Activated naive CD4-positive, alpha-beta T cell treated with anti-CD3 and anti-CD28 coated beads, Interleukin-2, amount 50 U/mL, for 24 hours (primary cell): ENCODE results near the gene PNPLA8.

ENCODE experiments used
- H3K27ac Mint-ChIP-seq: one replicate; pipeline ENCODE4 v1.8.0; 2021; ENCODE audit warnings: mild to moderate bottlenecking, mixed read lengths
- H3K27me3 Mint-ChIP-seq: one replicate; pipeline ENCODE4 v1.8.0; 2021; ENCODE audit warnings: mixed read lengths
- H3K36me3 Mint-ChIP-seq: one replicate; pipeline ENCODE4 v1.8.0; 2021; ENCODE audit warnings: mixed read lengths
- H3K4me1 Mint-ChIP-seq: one replicate; pipeline ENCODE4 v1.8.0; 2021; ENCODE audit warnings: mixed read lengths
- H3K4me3 Mint-ChIP-seq: one replicate; pipeline ENCODE4 v1.8.0; 2021; ENCODE audit warnings: mild to moderate bottlenecking, mixed read lengths
- H3K9me3 Mint-ChIP-seq: one replicate; pipeline ENCODE4 v1.8.0; 2021; ENCODE audit warnings: mixed read lengths

The PNPLA8 gene

GRCh38 chr7:108464743-108465142 lies 61.2 kb downstream of the PNPLA8 start:
- Mint-ChIP-seq H3K9me3 (peaks cover 3% of the 10 kb centered on the region), H3K27ac (no peak overlapping the region), H3K4me1 (peaks cover 70% of the 10 kb centered on the region), H3K36me3 (no peaks in the 10 kb centered on the region), H3K27me3 (no peaks in the 10 kb centered on the region), H3K4me3 (no peak overlapping the region)

- no peaks in the 10 kb centered on the region for H3K36me3 Mint-ChIP-seq
- peaks cover 67% of the 10 kb centered on the region for H3K4me1 Mint-ChIP-seq
- peaks cover 1% of the 10 kb centered on the region for H3K27me3 Mint-ChIP-seq
These were observed 62.3 kb downstream of the PNPLA8 start for GRCh38 chr7:108463613-108464012.

GRCh38 chr7:108461840-108462239 lies 64.1 kb downstream of the PNPLA8 start:
- Mint-ChIP-seq H3K4me1 (peaks cover 70% of the 10 kb centered on the region), H3K9me3 (peaks cover 3% of the 10 kb centered on the region), H3K36me3 (no peaks in the 10 kb centered on the region), H3K27me3 (peaks cover 16% of the 10 kb centered on the region), H3K27ac (peak overlapping the region; percentile 68), H3K4me3 (no peak overlapping the region)

More at GRCh38 chr7:108463613-108464012, 62.3 kb downstream of the PNPLA8 start:
- H3K27ac Mint-ChIP-seq = peak overlapping the region; percentile 13
- peaks cover 3% of the 10 kb centered on the region for H3K9me3 Mint-ChIP-seq
- peak overlapping the region; percentile 30 for H3K4me3 Mint-ChIP-seq

- Mint-ChIP-seq H3K27ac (no peak overlapping the region), H3K36me3 (no peaks in the 10 kb centered on the region), H3K4me3 (no peak overlapping the region), H3K27me3 (peaks cover 16% of the 10 kb centered on the region), H3K9me3 (peaks cover 3% of the 10 kb centered on the region), H3K4me1 (peaks cover 67% of the 10 kb centered on the region)
These were observed 65.0 kb downstream of the PNPLA8 start for GRCh38 chr7:108460964-108461363.

- no peak overlapping the region for H3K4me3 Mint-ChIP-seq
- H3K27ac Mint-ChIP-seq = no peak overlapping the region
- H3K27me3 Mint-ChIP-seq = peaks cover 16% of the 10 kb centered on the region
- H3K4me1 Mint-ChIP-seq = peaks cover 58% of the 10 kb centered on the region
- H3K36me3 Mint-ChIP-seq = no peaks in the 10 kb centered on the region
- peaks cover 3% of the 10 kb centered on the region for H3K9me3 Mint-ChIP-seq
These were observed 65.9 kb downstream of the PNPLA8 start for GRCh38 chr7:108459922-108460551.

GRCh38 chr7:108457871-108458270 lies 68.1 kb downstream of the PNPLA8 start:
- Mint-ChIP-seq H3K27me3 (peaks cover 20% of the 10 kb centered on the region), H3K4me3 (peak overlapping the region; percentile 61), H3K27ac (peak overlapping the region; percentile 2), H3K9me3 (peaks cover 3% of the 10 kb centered on the region), H3K4me1 (peaks cover 41% of the 10 kb centered on the region), H3K36me3 (no peaks in the 10 kb centered on the region)

- Mint-ChIP-seq H3K4me1 (peaks cover 32% of the 10 kb centered on the region), H3K36me3 (no peaks in the 10 kb centered on the region), H3K27me3 (peaks cover 23% of the 10 kb centered on the region), H3K27ac (no peak overlapping the region), H3K4me3 (peak overlapping the region; percentile 61), H3K9me3 (peaks cover 3% of the 10 kb centered on the region)
These were observed 68.9 kb downstream of the PNPLA8 start for GRCh38 chr7:108456845-108457540.

- peaks cover 23% of the 10 kb centered on the region for H3K27me3 Mint-ChIP-seq
- H3K27ac Mint-ChIP-seq = no peak within 1 kb of the TSS
- H3K4me3 Mint-ChIP-seq = peak within 1 kb of the TSS; percentile 71
- no peaks in the 10 kb centered on the region for H3K9me3 Mint-ChIP-seq
- H3K4me1 Mint-ChIP-seq = peaks cover 28% of the 10 kb centered on the region
- H3K36me3 Mint-ChIP-seq = no peaks in the 10 kb centered on the region
These were observed 69.8 kb downstream of the PNPLA8 start, which contains the start of gene NRCAM for GRCh38 chr7:108455998-108456677. Gene NRCAM, minus strand, starts transcription at chr7:108456436. Its CDS starts 216,372 bp downstream, at chr7:108240064.

GRCh38 chr7:108455551-108455997 lies 70.4 kb downstream of the PNPLA8 start:
- Mint-ChIP-seq H3K4me1 (peaks cover 23% of the 10 kb centered on the region), H3K27ac (no peak overlapping the region), H3K9me3 (no peaks in the 10 kb centered on the region), H3K4me3 (peak overlapping the region; percentile 62), H3K27me3 (peaks cover 23% of the 10 kb centered on the region), H3K36me3 (no peaks in the 10 kb centered on the region)

GRCh38 chr7:108454674-108455550 lies 71.0 kb downstream of the PNPLA8 start:
- Mint-ChIP-seq H3K9me3 (no peaks in the 10 kb centered on the region), H3K27ac (peak overlapping the region; percentile 43), H3K36me3 (no peaks in the 10 kb centered on the region), H3K27me3 (peaks cover 23% of the 10 kb centered on the region), H3K4me3 (peak overlapping the region; percentile 86), H3K4me1 (peaks cover 19% of the 10 kb centered on the region)

GRCh38 chr7:108454317-108454673 lies 71.6 kb downstream of the PNPLA8 start:
- no peaks in the 10 kb centered on the region for H3K36me3 Mint-ChIP-seq
- H3K4me3 Mint-ChIP-seq = peak overlapping the region; percentile 86
- H3K4me1 Mint-ChIP-seq = peaks cover 16% of the 10 kb centered on the region
- no peak overlapping the region for H3K27ac Mint-ChIP-seq
- H3K9me3 Mint-ChIP-seq = no peaks in the 10 kb centered on the region
- peaks cover 26% of the 10 kb centered on the region for H3K27me3 Mint-ChIP-seq

- H3K27me3 Mint-ChIP-seq = peaks cover 26% of the 10 kb centered on the region
- no peak overlapping the region for H3K4me3 Mint-ChIP-seq
- H3K27ac Mint-ChIP-seq = no peak overlapping the region
- no peaks in the 10 kb centered on the region for H3K9me3 Mint-ChIP-seq
- H3K4me1 Mint-ChIP-seq = peaks cover 16% of the 10 kb centered on the region
- H3K36me3 Mint-ChIP-seq = no peaks in the 10 kb centered on the region
These were observed 72.6 kb downstream of the PNPLA8 start for GRCh38 chr7:108453320-108453719.

GRCh38 chr7:108452707-108453106 lies 73.2 kb downstream of the PNPLA8 start:
- Mint-ChIP-seq H3K4me1 (peaks cover 13% of the 10 kb centered on the region), H3K36me3 (no peaks in the 10 kb centered on the region), H3K4me3 (no peak overlapping the region), H3K9me3 (no peaks in the 10 kb centered on the region), H3K27me3 (peaks cover 21% of the 10 kb centered on the region), H3K27ac (no peak overlapping the region)

- Mint-ChIP-seq H3K36me3 (no peaks in the 10 kb centered on the region), H3K4me3 (no peak overlapping the region), H3K9me3 (no peaks in the 10 kb centered on the region), H3K27me3 (peaks cover 14% of the 10 kb centered on the region), H3K27ac (no peak overlapping the region), H3K4me1 (peaks cover 4% of the 10 kb centered on the region)
These were observed 74.6 kb downstream of the PNPLA8 start for GRCh38 chr7:108451296-108451848.

GRCh38 chr7:108450160-108450559 lies 75.8 kb downstream of the PNPLA8 start:
- H3K9me3 Mint-ChIP-seq = no peaks in the 10 kb centered on the region
- H3K4me1 Mint-ChIP-seq = peaks cover 4% of the 10 kb centered on the region
- no peak overlapping the region for H3K27ac Mint-ChIP-seq
- no peaks in the 10 kb centered on the region for H3K36me3 Mint-ChIP-seq
- no peak overlapping the region for H3K4me3 Mint-ChIP-seq
- H3K27me3 Mint-ChIP-seq = peaks cover 16% of the 10 kb centered on the region
